ENCODE measurements around the gene TBX2. TPM values are rescaled to one million over a fixed set of nuclear protein-coding genes. Genes with fewer than 3 reads are reported as not detected.

TBX2 gene
- total and polyA plus RNA-seq, 2 of the 4 experiments (the other 2 are of a cell fraction), result 20.1 to 64.1 TPM

DNA sequence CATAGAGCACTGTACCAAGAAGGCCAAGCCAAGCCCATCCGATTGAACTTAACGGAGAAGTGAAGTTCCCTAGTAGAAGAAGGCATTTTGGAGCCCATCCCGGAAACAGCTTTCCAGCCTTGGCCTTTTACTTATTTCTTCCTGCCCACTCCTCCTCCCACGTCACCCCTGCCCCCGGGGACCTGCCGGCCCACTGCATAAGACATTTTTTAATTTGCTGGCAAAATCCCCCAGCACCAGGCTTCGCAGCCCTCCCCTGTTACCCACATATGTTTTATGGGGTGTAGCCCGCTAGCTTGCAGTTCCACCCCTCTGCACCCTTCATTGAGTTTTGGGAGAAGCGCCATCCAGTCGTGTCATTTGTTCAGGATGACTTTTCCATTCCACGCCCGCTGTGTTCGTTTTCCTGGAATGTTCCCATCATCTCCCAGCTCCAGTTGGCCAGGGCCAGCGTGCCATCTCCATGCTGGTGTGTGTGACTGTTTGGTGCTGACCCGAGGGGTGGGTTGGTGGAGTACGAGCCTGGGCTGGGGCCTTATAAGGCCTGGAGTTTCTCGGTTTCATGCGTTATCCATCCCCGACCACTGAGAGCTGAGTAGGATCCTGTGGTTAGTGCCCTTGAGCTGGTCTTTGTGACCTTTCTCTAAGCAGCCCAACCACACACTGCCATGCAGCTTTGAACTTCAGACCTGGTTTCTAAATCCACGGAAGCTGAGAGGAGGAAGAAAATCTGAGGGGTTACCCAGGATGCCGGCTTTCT lies 20.0 kb upstream of the TBX2 start:
- H3K36me3 ChIP-seq (ENCODE audit: control insufficient read depth, insufficient read depth, low read length), result no peaks in the 10 kb centered on the region
- H3K4ac ChIP-seq (ENCODE audit: low read depth, low read length), result peak overlapping the region; percentile 10; the same call in 1 of the 2 replicates
- in situ Hi-C loops (cut with MboI; ENCODE audit: low sequenced_read_pairs), result no loop called here
- H3K27me3 ChIP-seq (ENCODE audit: control insufficient read depth, insufficient read depth, low read length), result no peaks in the 10 kb centered on the region
- ChIA-PET POLR2A (ENCODE audit: unreplicated experiment) (no interaction called here), CTCF (interaction anchor here (1.4 kb wide), 1 partner anchor 15 kb away, joined by 5 read pairs; no protein-coding TSS in a partner anchor)
- BruUV-seq (replicated peaks), result no TSS peak
- no peak overlapping the region for H4K8ac ChIP-seq (ENCODE audit: low read depth in 2 of 2, low read length in 2 of 2)
- DNase-seq (no peak), ATAC-seq (ENCODE audit: low read depth) (peak; percentile 31; the same call in 1 of the 2 replicates)
- H3K4me3 ChIP-seq (ENCODE audit: insufficient read depth, low read depth, low read length), result no peak overlapping the region
- intact Hi-C loops (cut with micrococcal nuclease), result no loop called here
- peak overlapping the region; percentile 33 for H3K23ac ChIP-seq (ENCODE audit: low read depth, low read length)
- dilution Hi-C loops (cut with HindIII; ENCODE audit: low sequenced_read_pairs, unreplicated experiment), result no loop called here
- no peak overlapping the region for H2BK20ac ChIP-seq (ENCODE audit: low read depth, low read length)
- no peak overlapping the region for H3K4me2 ChIP-seq (ENCODE audit: low read depth, low read length)
- H3K18ac ChIP-seq (ENCODE audit: low read depth, low read length), result no peak overlapping the region
- H4K5ac ChIP-seq (ENCODE audit: low read depth, low read length), result no peak overlapping the region
- H2AK5ac ChIP-seq (ENCODE audit: low read depth, low read length), result no peak overlapping the region; the same call in 1 of the 2 replicates
- peak overlapping the region; percentile 45; the same call in 1 of the 2 replicates for H3K14ac ChIP-seq (replicated peaks; ENCODE audit: low read depth, low read length)
- H3K79me1 ChIP-seq (ENCODE audit: low read depth in 1 of 2, low read length in 2 of 2), result peaks cover 0 to 13% of the 10 kb centered on the region in 2 experiments; a peak in 1 of 4 replicates
- no peak overlapping the region for H3K56ac ChIP-seq (ENCODE audit: extremely low read depth, insufficient read depth, low read length)
- H4K91ac ChIP-seq (ENCODE audit: insufficient read depth, low read depth, low read length), result no peak overlapping the region
- peaks cover 15% of the 10 kb centered on the region for H3K9me1 ChIP-seq (ENCODE audit: insufficient read depth, low read length)
- no peak overlapping the region; the same call in 2 of the 3 replicates for H2BK15ac ChIP-seq (ENCODE audit: low read depth, low read length)
- no peaks in the 10 kb centered on the region for H4K20me1 ChIP-seq (ENCODE audit: insufficient read depth, low read length)
- peak overlapping the region; percentile 8 for H2AFZ ChIP-seq (replicated peaks; ENCODE audit: low read length, poor library complexity)
- no peak overlapping the region for H3K9ac ChIP-seq (ENCODE audit: low read depth, low read length)
- H2AK9ac ChIP-seq (replicated peaks; ENCODE audit: low read depth, low read length, poor library complexity), result no peak overlapping the region
- H3K9me3 ChIP-seq (ENCODE audit: control insufficient read depth, insufficient read depth, low read length), result no peaks in the 10 kb centered on the region
- no peak overlapping the region for H3K27ac ChIP-seq (ENCODE audit: insufficient read depth, low read length)
- H3K4me1 ChIP-seq (ENCODE audit: control insufficient read depth, insufficient read depth, low read length), result peaks cover 3% of the 10 kb centered on the region; the same call in 1 of the 2 replicates
- WGBS, 2 experiments (ENCODE audit: extremely low coverage in 2 of 2, insufficient read length in 1 of 2), result no CpG with 5 or more reads among the region's 21 CpGs
- no peak overlapping the region for H2BK120ac ChIP-seq (ENCODE audit: low read depth, low read length)
- no peak overlapping the region for H2BK5ac ChIP-seq (ENCODE audit: low read depth, low read length, poor library complexity, severe bottlenecking)
- TF ChIP-seq POLR2A (IDR thresholded peaks at IDR 0.05; ENCODE audit: low read depth, low read length) (no peak), RAD21 (IDR thresholded peaks at IDR 0.05; ENCODE audit: low read length) (no peak), CEBPB (IDR thresholded peaks at IDR 0.05; ENCODE audit: low read depth, low read length) (no peak), RFX5 (IDR thresholded peaks at IDR 0.05; ENCODE audit: low read depth, low read length) (no peak), RCOR1 (IDR thresholded peaks at IDR 0.05; ENCODE audit: insufficient replicate concordance, low read length) (no peak), MXI1 (IDR thresholded peaks at IDR 0.05; ENCODE audit: borderline replicate concordance, low read depth, low read length) (no peak), FOS (IDR thresholded peaks at IDR 0.05; ENCODE audit: low read depth, low read length) (no peak), MAFK (IDR thresholded peaks at IDR 0.05; ENCODE audit: low read depth, low read length) (no peak), MAZ (IDR thresholded peaks at IDR 0.05; ENCODE audit: borderline replicate concordance, low read depth, low read length) (no peak), NFE2L2 (IDR thresholded peaks at IDR 0.05; ENCODE audit: low read depth, low read length) (no peak)
- TF ChIP-seq, protein P1, sequence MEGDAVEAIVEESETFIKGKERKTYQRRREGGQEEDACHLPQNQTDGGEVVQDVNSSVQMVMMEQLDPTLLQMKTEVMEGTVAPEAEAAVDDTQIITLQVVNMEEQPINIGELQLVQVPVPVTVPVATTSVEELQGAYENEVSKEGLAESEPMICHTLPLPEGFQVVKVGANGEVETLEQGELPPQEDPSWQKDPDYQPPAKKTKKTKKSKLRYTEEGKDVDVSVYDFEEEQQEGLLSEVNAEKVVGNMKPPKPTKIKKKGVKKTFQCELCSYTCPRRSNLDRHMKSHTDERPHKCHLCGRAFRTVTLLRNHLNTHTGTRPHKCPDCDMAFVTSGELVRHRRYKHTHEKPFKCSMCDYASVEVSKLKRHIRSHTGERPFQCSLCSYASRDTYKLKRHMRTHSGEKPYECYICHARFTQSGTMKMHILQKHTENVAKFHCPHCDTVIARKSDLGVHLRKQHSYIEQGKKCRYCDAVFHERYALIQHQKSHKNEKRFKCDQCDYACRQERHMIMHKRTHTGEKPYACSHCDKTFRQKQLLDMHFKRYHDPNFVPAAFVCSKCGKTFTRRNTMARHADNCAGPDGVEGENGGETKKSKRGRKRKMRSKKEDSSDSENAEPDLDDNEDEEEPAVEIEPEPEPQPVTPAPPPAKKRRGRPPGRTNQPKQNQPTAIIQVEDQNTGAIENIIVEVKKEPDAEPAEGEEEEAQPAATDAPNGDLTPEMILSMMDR (conservative IDR thresholded peaks at IDR 0.05; ENCODE audit: low read depth, low read length), result no peak
- TF ChIP-seq, protein P2, sequence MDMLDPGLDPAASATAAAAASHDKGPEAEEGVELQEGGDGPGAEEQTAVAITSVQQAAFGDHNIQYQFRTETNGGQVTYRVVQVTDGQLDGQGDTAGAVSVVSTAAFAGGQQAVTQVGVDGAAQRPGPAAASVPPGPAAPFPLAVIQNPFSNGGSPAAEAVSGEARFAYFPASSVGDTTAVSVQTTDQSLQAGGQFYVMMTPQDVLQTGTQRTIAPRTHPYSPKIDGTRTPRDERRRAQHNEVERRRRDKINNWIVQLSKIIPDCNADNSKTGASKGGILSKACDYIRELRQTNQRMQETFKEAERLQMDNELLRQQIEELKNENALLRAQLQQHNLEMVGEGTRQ (IDR thresholded peaks at IDR 0.05; ENCODE audit: low read depth, low read length), result no peak
